HG02884 (cell line): Measurements from ENCODE around the gene HAP1.
"Not testable (repeated sequence)": the region's sequence is repeated elsewhere in the genome, so short reads cannot be mapped to it uniquely, and the experiment has no call there.

Experiments used
- ATAC-seq: cut with Tn5 transposase; IDR thresholded peaks from one replicate; pipeline ENCODE4 v1.9.1; 2021; ENCODE audit warnings: mild to moderate bottlenecking, moderate library complexity; ENCODE audit not compliant: unreplicated experiment

Gene HAP1

GRCh38 chr17:41728056-41728455 lies 6.4 kb downstream of the HAP1 start:
- no peak for ATAC-seq

- no peak for ATAC-seq
Measured at GRCh38 chr17:41725134-41725533, 9.3 kb downstream of the HAP1 start.

GRCh38 chr17:41724476-41725050 lies 9.9 kb downstream of the HAP1 start:
- no peak for ATAC-seq

GRCh38 chr17:41723801-41724475 lies 10.5 kb downstream of the HAP1 start:
- ATAC-seq = no peak

GRCh38 chr17:41722231-41722630 lies 12.2 kb downstream of the HAP1 start:
- no peak for ATAC-seq

GRCh38 chr17:41718287-41718645 lies 16.2 kb downstream of the HAP1 start:
- no peak for ATAC-seq

GRCh38 chr17:41717408-41718286 lies 16.8 kb downstream of the HAP1 start:
- no peak for ATAC-seq

GRCh38 chr17:41711669-41712400 lies 22.6 kb downstream of the HAP1 start, which contains the start of gene GAST:
GAST (plus strand) TSS chr17:41712331; CDS start chr17:41715437, 3,106 bp downstream.
- no peak for ATAC-seq

GRCh38 chr17:41710472-41711090 lies 23.9 kb downstream of the HAP1 start:
- ATAC-seq = no peak

- ATAC-seq = no peak
Measured at GRCh38 chr17:41707803-41708669, 26.4 kb downstream of the HAP1 start.

- no peak for ATAC-seq
Measured at GRCh38 chr17:41705271-41705991, 29.0 kb downstream of the HAP1 start.

GRCh38 chr17:41702712-41703111 lies 31.7 kb downstream of the HAP1 start:
- no peak for ATAC-seq

GRCh38 chr17:41700843-41701242 lies 33.6 kb downstream of the HAP1 start:
- ATAC-seq = not testable (repeated sequence)

- no peak for ATAC-seq
Measured at GRCh38 chr17:41697122-41697962, 37.1 kb downstream of the HAP1 start.

GRCh38 chr17:41695954-41696757 lies 38.3 kb downstream of the HAP1 start:
- no peak for ATAC-seq

GRCh38 chr17:41695134-41695661 lies 39.2 kb downstream of the HAP1 start:
- no peak for ATAC-seq
